GM12878 (cell line): Measurements from ENCODE around the gene STK32B.

ENCODE experiments used
- CBX3 ChIP-seq: fragments of 200-600 bp; sonication (generic); IDR thresholded peaks from 2 replicates; pipeline ENCODE4 v1.6.1; 2016; ENCODE audit warnings: low read depth, borderline replicate concordance
- CHD2 ChIP-seq: IDR thresholded peaks from 2 replicates; pipeline ENCODE4 v1.6.1; 2011; ENCODE audit warnings: low read depth, low read length, improper control_type of control experiment, borderline replicate concordance
- CTCF ChIP-seq, 3 experiments: IDR thresholded peaks in 2 of 3; conservative IDR thresholded peaks in 1 of 3; 2 replicates each; pipeline ENCODE4 v1.5.1; 2011; ENCODE audit warnings: low read depth in 3 of 3, low read length in 3 of 3, mild to moderate bottlenecking in 3 of 3, control low read depth in 2 of 3, moderate library complexity in 2 of 3, inconsistent platforms in 1 of 3, mixed read lengths in 1 of 3; ENCODE audit not compliant: control insufficient read depth in 2 of 3, insufficient read depth in 1 of 3; ENCODE audit errors: extremely low read depth in 1 of 3
- EZH2 ChIP-seq: IDR thresholded peaks from 2 replicates; pipeline ENCODE4 v1.6.1; 2012; ENCODE audit warnings: low read depth, mild to moderate bottlenecking, control low read depth, inconsistent platforms, low read length, borderline replicate concordance; ENCODE audit not compliant: control insufficient read depth
- FOXK2 ChIP-seq: fragments of 450-650 bp; IDR thresholded peaks from 2 replicates; pipeline ENCODE4 v1.6.1; 2017; ENCODE audit warnings: mild to moderate bottlenecking, moderate library complexity
- MEF2A ChIP-seq: IDR thresholded peaks from 2 replicates; pipeline ENCODE4 v1.6.1; 2011; ENCODE audit warnings: low read depth, mild to moderate bottlenecking, low read length, moderate library complexity; ENCODE audit not compliant: insufficient read depth
- USF1 ChIP-seq: IDR thresholded peaks from 2 replicates; pipeline ENCODE4 v1.6.1; 2011; ENCODE audit warnings: borderline replicate concordance, low read depth, mild to moderate bottlenecking, moderate library complexity, mixed read lengths, low read length; ENCODE audit not compliant: insufficient read depth; ENCODE audit errors: extremely low read length

- no peak for TF ChIP-seq CBX3
- no peak for TF ChIP-seq EZH2
- TF ChIP-seq FOXK2, result no peak
- TF ChIP-seq CTCF (IDR thresholded peaks at IDR 0.05 in 2 of 3, conservative IDR thresholded peaks at IDR 0.05 in 1 of 3; ENCODE audit: control insufficient read depth in 2 of 3, extremely low read depth in 1 of 3, insufficient read depth in 1 of 3, low read depth in 3 of 3, low read length in 3 of 3), result no peak
- TF ChIP-seq USF1, result no peak
- TF ChIP-seq CHD2, result no peak
- no peak for TF ChIP-seq MEF2A
These were observed 33.2 kb upstream of the STK32B start for GRCh38 chr4:5018096-5018495.
